PFSK-1 (cell line): ENCODE measurements around the gene GNG13.

Experiments used
- FOXP2 ChIP-seq: optimal IDR thresholded peaks from 2 replicates; pipeline ENCODE3; 2011; ENCODE audit warnings: borderline replicate concordance, control low read depth, inconsistent platforms; ENCODE audit not compliant: insufficient read depth; ENCODE audit errors: extremely low read length, extremely low read depth
- POLR2AphosphoS5 ChIP-seq: IDR thresholded peaks from 2 replicates; pipeline ENCODE4 v1.6.1; 2012; ENCODE audit warnings: low read depth, mild to moderate bottlenecking, control low read depth, low read length, moderate library complexity
- REST ChIP-seq, 2 experiments: IDR thresholded peaks; 2 replicates each; pipeline versions ENCODE4 v1.6.1 to v1.8.0; 2011 to 2012; ENCODE audit warnings: low read depth in 2 of 2, low read length in 2 of 2, control low read depth in 1 of 2, inconsistent platforms in 1 of 2, mild to moderate bottlenecking in 1 of 2, moderate library complexity in 1 of 2; ENCODE audit not compliant: insufficient read depth in 1 of 2
- SIN3A ChIP-seq: IDR thresholded peaks from 2 replicates; pipeline ENCODE4 v1.6.1; 2012; ENCODE audit warnings: mild to moderate bottlenecking, low read length, moderate library complexity, borderline replicate concordance; ENCODE audit not compliant: insufficient read depth
- TAF1 ChIP-seq: IDR thresholded peaks from 2 replicates; pipeline ENCODE4 v1.6.1; 2012; ENCODE audit warnings: low read length, control low read depth, borderline replicate concordance; ENCODE audit not compliant: insufficient read depth

GNG13 gene

GRCh38 chr16:842061-842476 is 41.5 kb upstream of the GNG13 start:
- no peak for TF ChIP-seq SIN3A
- TF ChIP-seq FOXP2, result no peak
- TF ChIP-seq TAF1, result no peak
- TF ChIP-seq POLR2AphosphoS5, result no peak
- TF ChIP-seq REST (IDR thresholded peaks at IDR 0.05; ENCODE audit: insufficient read depth in 1 of 2, low read depth in 2 of 2, low read length in 2 of 2), result no peak

GRCh38 chr16:841455-842060 is 41.0 kb upstream of the GNG13 start:
- TF ChIP-seq POLR2AphosphoS5 (no peak), SIN3A (no peak), REST (IDR thresholded peaks at IDR 0.05; ENCODE audit: insufficient read depth in 1 of 2, low read depth in 2 of 2, low read length in 2 of 2) (no peak), TAF1 (no peak), FOXP2 (no peak)

GRCh38 chr16:840561-841454 is 40.3 kb upstream of the GNG13 start:
- TF ChIP-seq TAF1 (no peak), SIN3A (no peak), POLR2AphosphoS5 (no peak), REST (IDR thresholded peaks at IDR 0.05; ENCODE audit: insufficient read depth in 1 of 2, low read depth in 2 of 2, low read length in 2 of 2) (no peak), FOXP2 (no peak)

GRCh38 chr16:839643-840408 is 39.3 kb upstream of the GNG13 start:
- TF ChIP-seq TAF1, result no peak
- TF ChIP-seq POLR2AphosphoS5, result no peak
- no peak for TF ChIP-seq FOXP2
- TF ChIP-seq REST (IDR thresholded peaks at IDR 0.05; ENCODE audit: insufficient read depth in 1 of 2, low read depth in 2 of 2, low read length in 2 of 2), result no peak
- no peak for TF ChIP-seq SIN3A
